ENCODE data around the gene SLC6A13. TPM values are rescaled to one million over a fixed set of nuclear protein-coding genes. Genes with fewer than 3 reads are reported as not detected.

Gene SLC6A13
- total RNA-seq, 4 donors from 2014 or later: 5.0 to 24.9 (median 8.8) TPM

DNA sequence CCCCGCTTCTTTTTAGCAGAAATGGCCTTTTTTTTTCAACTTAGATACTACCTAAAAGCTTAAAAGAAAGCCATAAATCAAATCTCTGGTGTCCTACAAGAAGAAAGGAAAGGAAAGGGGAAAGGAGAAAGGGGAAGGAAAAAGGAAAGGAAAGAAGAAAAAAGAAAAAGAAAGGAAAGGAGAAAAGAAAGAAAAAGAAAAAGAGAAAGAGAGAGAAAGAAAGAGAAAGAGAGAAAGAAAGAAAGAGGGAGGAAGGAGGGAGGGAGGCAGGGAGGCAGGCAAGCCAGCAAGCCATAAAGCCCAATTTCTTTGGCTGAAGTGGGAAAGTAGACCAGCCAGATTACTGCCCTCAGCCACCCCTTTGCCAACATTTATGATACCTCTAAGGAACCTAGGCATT lies 32.5 kb upstream of the SLC6A13 start:
- intact Hi-C loops (cut with DNase I): no loop called here
- Histone ChIP-seq H3K4me3 (replicated peaks in 1 of 3) (no peak overlapping the region), H3K27ac (no peak overlapping the region), H3K27me3 (no peaks in the 10 kb centered on the region), H3K36me3 (peaks cover 34% of the 10 kb centered on the region in 2 donors), H3K4me1 (no peaks in the 10 kb centered on the region), H3K9me3 (no peaks in the 10 kb centered on the region)
- 98% methylated on average over 1 of the region's 1 CpG for WGBS, 2 donors
- no peak for DNase-seq
- no peak for TF ChIP-seq POLR2A (IDR thresholded peaks at IDR 0.05)
- TF ChIP-seq, protein P1, sequence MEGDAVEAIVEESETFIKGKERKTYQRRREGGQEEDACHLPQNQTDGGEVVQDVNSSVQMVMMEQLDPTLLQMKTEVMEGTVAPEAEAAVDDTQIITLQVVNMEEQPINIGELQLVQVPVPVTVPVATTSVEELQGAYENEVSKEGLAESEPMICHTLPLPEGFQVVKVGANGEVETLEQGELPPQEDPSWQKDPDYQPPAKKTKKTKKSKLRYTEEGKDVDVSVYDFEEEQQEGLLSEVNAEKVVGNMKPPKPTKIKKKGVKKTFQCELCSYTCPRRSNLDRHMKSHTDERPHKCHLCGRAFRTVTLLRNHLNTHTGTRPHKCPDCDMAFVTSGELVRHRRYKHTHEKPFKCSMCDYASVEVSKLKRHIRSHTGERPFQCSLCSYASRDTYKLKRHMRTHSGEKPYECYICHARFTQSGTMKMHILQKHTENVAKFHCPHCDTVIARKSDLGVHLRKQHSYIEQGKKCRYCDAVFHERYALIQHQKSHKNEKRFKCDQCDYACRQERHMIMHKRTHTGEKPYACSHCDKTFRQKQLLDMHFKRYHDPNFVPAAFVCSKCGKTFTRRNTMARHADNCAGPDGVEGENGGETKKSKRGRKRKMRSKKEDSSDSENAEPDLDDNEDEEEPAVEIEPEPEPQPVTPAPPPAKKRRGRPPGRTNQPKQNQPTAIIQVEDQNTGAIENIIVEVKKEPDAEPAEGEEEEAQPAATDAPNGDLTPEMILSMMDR (IDR thresholded peaks at IDR 0.05): no peak

DNA sequence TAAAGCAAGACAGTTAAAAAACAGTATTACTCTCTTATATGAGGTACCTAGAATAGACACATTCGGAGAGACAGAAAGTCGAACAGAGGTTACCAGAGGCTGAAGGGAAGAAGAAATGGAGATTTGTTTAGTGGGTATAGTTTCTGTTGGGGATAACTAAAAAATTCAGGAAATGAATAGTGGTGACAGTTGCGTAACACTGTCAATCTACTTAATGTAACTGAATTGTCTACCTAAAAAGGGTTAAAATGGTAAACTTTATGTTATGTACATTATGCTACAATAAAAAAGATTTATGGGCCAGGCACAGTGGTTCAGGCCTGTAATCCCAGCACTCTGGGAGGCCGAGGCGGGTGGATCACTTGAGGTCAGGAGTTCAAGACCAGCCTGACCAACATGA lies 30.6 kb upstream of the SLC6A13 start:
- Histone ChIP-seq H3K27ac (no peak overlapping the region), H3K27me3 (no peaks in the 10 kb centered on the region), H3K9me3 (no peaks in the 10 kb centered on the region), H3K4me3 (replicated peaks in 1 of 3) (no peak overlapping the region), H3K36me3 (peaks cover 34% of the 10 kb centered on the region in 2 donors), H3K4me1 (no peaks in the 10 kb centered on the region)
- TF ChIP-seq, protein P1 (IDR thresholded peaks at IDR 0.05): no peak
- TF ChIP-seq POLR2A (IDR thresholded peaks at IDR 0.05): no peak
- intact Hi-C loops (cut with DNase I): no loop called here
- WGBS, 2 donors: 94 to 95% methylated on average over 5 of the region's 5 CpGs
- no peak for DNase-seq

DNA sequence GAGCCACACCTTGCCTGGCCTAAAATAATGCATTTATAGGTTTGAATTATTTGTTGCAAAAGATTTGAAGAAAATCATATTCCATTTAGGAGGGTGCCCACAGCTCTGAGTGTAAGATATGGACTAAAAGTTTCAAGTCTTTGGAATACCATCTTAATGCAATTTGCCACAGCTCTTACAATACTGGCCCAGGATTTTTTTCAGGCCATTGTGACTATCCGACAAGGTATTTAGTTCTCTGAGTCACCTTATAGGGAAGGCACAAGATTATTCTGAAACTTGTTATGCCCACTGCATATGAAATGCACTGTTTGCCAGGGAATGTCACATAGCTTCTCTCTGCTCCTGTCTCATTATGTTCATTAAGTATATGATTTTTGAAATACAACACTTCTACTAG lies 29.6 kb upstream of the SLC6A13 start:
- intact Hi-C loops (cut with DNase I): no loop called here
- Histone ChIP-seq H3K27me3 (no peaks in the 10 kb centered on the region), H3K36me3 (peaks cover 34 to 35% of the 10 kb centered on the region in 2 donors), H3K27ac (no peak overlapping the region), H3K4me1 (no peaks in the 10 kb centered on the region), H3K4me3 (replicated peaks in 1 of 3) (no peak overlapping the region), H3K9me3 (no peaks in the 10 kb centered on the region)
- WGBS, 2 donors: 86 to 96% methylated on average over 1 of the region's 1 CpG
- DNase-seq: no peak
- TF ChIP-seq POLR2A (IDR thresholded peaks at IDR 0.05): no peak
- TF ChIP-seq, protein P1 (IDR thresholded peaks at IDR 0.05): no peak

DNA sequence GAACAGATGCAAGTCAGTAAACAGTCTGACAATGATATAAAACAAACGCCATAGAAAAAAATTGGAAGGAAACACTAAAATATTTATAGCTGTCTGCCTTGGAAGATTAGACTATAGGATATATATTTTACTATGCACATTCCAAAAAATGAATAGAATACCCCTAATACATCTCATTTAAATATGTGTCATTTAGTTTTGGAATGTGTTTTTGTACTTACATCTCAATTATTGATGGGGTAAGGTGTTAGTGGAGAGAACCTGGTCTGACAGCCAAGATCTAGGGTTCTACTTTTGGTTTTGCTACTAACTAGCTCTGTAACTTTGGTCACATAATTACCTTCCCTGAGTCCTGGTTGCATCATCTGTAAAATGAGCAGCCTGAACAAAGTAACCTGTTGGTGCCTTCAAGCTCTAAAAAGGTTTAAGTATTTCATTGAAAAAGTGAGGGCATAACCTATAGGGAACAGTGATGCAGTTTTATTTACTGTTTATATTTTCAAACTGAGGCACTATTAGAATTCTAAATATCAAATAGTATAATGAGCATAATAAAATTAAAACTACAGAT lies 28.6 kb upstream of the SLC6A13 start:
- 85 to 93% methylated on average over 1 of the region's 1 CpG for WGBS, 2 donors
- no peak for TF ChIP-seq POLR2A (IDR thresholded peaks at IDR 0.05)
- TF ChIP-seq, protein P1 (IDR thresholded peaks at IDR 0.05): no peak

DNA sequence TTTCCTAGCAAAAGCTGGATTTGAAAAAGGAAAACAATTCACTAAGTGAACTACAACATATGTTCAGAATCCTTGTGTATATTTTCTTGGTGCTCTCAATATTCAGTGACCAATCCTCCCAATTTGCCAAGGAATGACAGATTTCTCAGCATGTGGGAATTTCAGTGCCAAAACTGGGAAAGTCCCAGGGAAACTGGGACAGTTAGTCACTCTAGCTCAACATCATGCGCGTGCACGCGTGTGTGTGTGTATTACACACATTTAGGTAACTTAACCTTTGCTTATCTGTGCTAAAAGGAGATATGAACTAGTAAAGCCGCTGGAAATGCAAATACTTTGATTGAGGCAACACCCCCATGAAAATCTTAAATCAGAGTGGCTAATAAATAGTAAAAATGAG lies 26.1 kb upstream of the SLC6A13 start:
- no peak for TF ChIP-seq POLR2A (IDR thresholded peaks at IDR 0.05)
- TF ChIP-seq, protein P1 (IDR thresholded peaks at IDR 0.05): no peak
- no peaks in the 10 kb centered on the region for H3K4me1 ChIP-seq
- intact Hi-C loops (cut with DNase I): no loop called here
- no peaks in the 10 kb centered on the region for H3K27me3 ChIP-seq
- no peak overlapping the region for H3K4me3 ChIP-seq (replicated peaks in 1 of 3)
- DNase-seq: no peak
- H3K27ac ChIP-seq: no peak overlapping the region
- H3K36me3 ChIP-seq: peaks cover 23 to 30% of the 10 kb centered on the region in 2 donors
- WGBS, 2 donors: 88 to 97% methylated on average over 5 of the region's 5 CpGs
- no peaks in the 10 kb centered on the region for H3K9me3 ChIP-seq

More for the DNA sequence above, 28.6 kb upstream of the SLC6A13 start:
- H3K36me3 ChIP-seq: peaks cover 27 to 34% of the 10 kb centered on the region in 2 donors
- no peaks in the 10 kb centered on the region for H3K9me3 ChIP-seq
- DNase-seq: no peak
- H3K27ac ChIP-seq: no peak overlapping the region
- intact Hi-C loops (cut with DNase I): no loop called here
- H3K4me3 ChIP-seq (replicated peaks in 1 of 3): no peak overlapping the region
- no peaks in the 10 kb centered on the region for H3K4me1 ChIP-seq
- H3K27me3 ChIP-seq: no peaks in the 10 kb centered on the region
